ENCODE data around the gene DUSP11.
A peak's percentile ranks its signal among the peaks of the same experiment; 100 is the strongest.
"Not testable (repeated sequence)": the region's sequence is repeated elsewhere in the genome, so short reads cannot be mapped to it uniquely, and the experiment has no call there.

DUSP11 gene

GRCh38 chr2:73770725-73771124 is 9.2 kb downstream of the DUSP11 start:
- DNase-seq = no peak

- DNase-seq = no peak
Observed at GRCh38 chr2:73766994-73767393, 12.9 kb downstream of the DUSP11 start.

GRCh38 chr2:73766349-73766748 is 13.6 kb downstream of the DUSP11 start:
- DNase-seq = no peak

DNA sequence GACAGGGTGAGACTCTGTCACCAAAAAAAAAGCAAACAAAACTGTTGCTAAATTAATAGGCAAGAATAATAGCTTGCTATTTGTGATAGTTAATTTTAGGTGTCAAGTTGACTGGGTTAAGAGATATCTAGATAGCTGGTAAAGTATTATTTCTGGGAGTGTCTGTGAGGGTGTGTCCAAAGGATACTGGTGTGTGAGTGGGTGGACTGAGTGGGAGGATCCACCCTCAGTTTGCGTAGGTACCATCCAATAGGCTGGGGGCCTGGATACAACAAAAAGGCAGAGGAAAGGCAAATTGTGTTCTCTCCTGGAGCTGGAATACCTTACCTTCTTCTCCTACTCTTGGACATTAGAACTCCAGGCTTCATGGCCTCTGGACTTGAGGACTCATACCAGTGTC is 15.0 kb downstream of the DUSP11 start:
- DNase-seq = no peak

GRCh38 chr2:73762571-73762970 is 17.3 kb downstream of the DUSP11 start:
- DNase-seq = no peak

DNA sequence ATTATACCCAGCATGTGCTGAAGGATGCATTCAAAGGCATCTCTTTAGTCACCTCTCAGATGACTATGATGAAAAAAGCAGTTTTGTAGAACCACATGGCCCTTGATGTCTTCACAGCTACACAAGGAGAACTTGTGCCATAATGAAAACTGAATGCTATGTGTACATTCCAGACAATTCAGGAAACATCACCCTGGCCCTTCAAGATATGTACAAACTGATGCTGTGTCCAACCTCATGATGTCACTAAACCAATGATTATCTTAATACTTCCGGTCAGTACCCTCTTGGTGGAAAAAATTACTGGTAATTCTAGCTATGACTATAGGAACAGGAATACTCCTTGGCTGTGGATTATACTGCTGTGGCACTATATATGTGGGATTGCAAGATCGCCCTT is 20.0 kb downstream of the DUSP11 start:
- DNase-seq = no peak

- DNase-seq = no peak
Observed at GRCh38 chr2:73759285-73759764, 20.6 kb downstream of the DUSP11 start.

DNA sequence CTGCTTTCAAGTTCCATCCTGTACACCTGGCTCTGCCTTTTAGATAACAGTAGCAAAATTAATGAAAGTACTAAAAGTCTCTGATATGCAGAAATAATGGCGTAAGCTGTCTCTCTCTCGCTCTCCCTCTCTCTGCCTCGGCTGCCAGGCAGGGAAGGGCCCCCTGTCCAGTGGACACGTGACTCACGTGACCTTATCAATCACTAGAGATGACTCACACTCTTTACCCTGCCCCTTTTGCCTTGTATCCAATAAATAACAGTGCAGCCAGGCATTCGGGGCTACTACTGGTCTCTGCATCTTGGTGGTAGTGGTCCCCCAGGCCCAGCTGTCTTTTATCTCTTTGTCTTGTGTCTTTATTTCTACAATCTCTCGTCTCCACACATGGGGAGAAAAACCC is 25.6 kb downstream of the DUSP11 start:
- not testable (repeated sequence) for DNase-seq

DNA sequence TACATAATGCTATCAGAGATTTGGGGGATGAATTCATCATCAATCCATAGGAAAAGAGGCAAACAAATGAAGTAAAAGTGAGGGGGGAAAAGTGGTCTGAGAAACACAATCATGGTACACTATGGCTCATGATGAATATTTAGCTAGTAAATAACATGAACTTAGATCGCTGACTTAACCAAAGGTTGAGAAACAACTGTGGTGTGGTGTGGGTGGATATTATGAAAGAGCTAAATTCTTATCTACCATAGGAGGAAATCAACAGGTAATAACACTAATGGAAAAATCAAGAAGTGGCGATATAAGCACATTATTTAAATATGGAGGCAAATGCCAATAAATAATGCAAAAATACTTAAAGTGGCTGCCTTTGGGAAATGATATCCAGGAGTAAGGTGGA is 30.6 kb downstream of the DUSP11 start:
- DNase-seq = no peak

GRCh38 chr2:73746877-73747208 is 33.1 kb downstream of the DUSP11 start:
- DNase-seq = no peak

GRCh38 chr2:73746015-73746876 is 33.7 kb downstream of the DUSP11 start:
- DNase-seq = no peak

DNA sequence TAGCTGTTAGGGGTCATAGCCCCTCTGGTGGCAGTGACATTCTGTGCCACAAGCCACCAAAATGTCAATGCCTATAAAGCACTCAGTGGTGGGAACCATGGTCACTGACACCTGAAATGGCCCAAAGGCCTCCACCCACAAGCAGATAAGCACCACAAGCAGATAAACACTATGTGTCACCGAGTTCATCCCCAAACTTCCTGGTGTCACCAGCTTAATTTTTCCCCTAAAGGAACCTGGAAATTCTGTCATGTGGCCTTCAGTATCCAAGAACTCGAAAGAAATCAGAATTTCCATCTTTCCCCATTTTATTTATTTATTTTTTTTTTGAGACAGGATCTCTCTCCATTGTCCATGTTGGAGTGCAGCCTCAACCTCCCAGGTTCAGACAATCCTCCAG is 39.1 kb downstream of the DUSP11 start:
- DNase-seq = no peak

DNA sequence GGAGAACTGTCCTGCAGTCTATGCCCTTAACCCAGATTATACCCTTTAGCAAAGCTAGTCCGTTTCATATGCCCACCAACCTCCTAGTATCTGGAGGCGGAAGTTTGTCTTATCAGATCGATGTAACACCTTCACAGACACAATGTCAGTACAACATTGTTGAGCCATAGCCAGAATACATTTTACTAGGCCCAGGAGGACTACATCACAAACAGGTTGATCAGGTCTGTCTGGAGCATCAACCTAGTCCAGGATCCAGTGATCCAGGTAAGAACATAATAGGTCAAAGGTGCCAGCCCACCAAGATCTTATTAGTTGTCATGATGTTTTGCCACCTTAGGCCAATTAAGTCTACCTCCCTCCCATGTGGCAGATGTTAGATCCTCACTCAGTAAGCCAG is 40.8 kb downstream of the DUSP11 start:
- DNase-seq = no peak

DNA sequence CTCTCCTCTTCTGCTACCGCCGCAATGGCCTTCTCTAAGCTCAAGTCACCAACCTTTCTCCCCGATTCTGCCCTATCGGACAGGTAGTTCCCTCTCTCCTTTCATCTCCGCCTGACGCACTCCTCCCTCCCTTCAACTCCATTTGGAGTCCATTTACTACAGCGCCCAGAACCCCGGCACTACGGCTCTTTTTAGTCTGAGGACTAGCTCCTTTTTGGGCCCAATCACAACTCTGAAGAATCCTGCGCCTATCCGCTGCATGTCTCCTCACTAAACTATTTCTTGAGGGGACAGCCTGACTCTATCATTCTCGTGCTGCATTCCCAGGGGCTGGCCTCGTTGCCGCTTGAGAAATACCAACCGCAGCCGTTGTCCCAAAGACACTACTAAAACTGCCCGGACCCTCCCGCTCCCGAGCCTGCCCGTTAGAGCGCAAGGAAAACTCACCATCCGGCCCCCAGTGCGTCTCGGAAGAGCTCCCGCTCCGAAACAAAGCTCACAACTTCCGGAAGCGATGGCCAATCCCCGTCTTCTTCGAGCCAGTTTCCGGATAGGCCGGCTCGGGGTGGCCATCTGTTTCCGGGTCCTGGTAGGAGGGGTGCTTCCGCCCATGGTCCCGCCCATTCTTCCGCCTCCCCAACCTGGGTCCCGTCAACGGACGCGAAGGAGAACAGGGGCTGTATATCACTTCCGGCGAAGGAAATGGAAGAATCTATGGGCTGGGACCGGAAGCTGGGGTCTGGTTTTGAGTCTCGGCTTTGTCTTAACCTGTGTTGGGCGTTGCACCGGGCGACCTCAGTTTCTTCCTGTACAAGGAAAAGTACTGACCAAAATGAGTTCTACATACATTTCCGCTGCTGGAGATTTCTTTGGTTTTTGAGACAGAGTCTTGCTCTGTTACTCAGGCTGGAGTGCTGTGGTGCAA is 42.8 kb downstream of the DUSP11 start, which contains the start of gene TPRKB:
TPRKB (minus strand) TSS at position 491 of the 925 bp plus-strand sequence. CDS start 2,776 bp downstream, outside the sequence.
- peak; percentile 95 for DNase-seq

DNA sequence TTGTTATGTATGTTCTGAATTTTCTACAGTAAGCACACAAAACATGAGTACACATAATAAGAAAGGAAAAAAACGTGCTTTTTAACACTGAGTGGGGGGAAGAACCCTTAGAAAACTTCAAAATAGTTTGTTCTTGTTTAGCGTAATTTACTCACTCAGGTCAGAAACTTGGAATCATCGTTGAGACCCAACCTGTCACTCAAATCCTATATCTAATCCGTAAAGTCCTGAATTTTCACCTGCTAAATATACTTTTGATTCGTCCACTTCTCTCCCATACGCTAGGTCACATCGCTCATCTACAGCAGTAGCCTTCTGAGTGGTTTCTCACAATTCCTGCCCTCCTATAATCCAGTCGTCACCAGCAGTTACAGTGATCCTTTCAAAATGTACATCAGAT is 43.5 kb downstream of the DUSP11 start:
- DNase-seq = no peak

GRCh38 chr2:73730810-73731209 is 49.1 kb downstream of the DUSP11 start:
- peak; percentile 28 for DNase-seq

GRCh38 chr2:73728711-73729110 is 51.2 kb downstream of the DUSP11 start:
- no peak for DNase-seq

- DNase-seq = no peak
Observed at GRCh38 chr2:73728043-73728442, 51.9 kb downstream of the DUSP11 start.

DNA sequence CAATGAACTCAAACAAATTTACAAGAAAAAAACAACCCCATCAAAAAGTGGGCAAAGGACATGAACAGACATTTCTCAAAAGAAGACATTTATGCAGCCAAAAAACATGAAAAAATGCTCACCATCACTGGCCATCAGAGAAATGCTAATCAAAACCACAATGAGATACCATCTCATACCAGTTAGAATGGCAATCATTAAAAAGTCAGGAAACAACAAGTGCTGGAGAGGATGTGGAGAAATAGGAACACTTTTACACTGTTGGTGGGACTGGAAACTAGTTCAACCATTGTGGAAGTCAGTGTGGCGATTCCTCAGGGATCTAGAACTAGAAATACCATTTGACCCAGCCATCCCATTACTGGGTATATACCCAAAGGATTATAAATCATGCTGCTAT is 53.2 kb downstream of the DUSP11 start:
- not testable (repeated sequence) for DNase-seq

DNA sequence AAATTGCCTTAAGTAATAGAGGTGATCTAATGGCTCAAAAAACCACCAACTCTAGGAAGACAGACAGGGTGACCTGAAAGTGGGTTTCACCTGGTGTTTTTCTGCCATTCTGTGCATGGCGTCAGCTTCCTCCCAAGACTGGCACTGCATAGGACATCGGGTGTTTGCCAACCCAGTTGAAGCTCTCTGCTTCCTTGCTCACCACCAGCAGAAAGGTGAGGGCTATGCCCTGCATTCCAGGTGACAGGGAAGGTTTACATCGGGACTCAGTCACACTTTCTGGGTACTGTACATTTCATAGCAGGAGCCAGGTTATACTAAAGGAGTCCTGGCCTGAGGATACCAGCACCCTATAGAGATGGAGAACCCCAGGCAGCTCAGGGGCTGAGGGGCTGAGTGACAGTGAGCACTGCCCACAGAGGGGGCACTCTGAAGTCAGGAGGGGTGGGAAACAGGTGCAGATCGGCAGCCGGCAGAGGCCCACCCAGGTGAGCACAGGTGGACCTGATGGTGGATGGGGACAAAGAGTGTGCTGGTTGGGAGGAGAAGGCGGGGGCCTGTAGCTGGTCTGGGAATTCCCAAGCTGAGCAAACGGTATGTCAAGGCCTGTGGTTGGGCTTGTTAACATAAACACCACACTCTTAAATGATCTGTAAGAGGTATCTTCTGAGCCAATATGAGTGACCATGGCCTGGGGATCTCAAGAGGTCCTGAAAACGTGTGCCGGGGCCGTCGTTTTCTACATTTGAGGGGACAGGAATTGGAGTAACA is 60.9 kb downstream of the DUSP11 start:
- no peak for DNase-seq

GRCh38 chr2:73718421-73718820 is 61.5 kb downstream of the DUSP11 start:
- no peak for DNase-seq

DNA sequence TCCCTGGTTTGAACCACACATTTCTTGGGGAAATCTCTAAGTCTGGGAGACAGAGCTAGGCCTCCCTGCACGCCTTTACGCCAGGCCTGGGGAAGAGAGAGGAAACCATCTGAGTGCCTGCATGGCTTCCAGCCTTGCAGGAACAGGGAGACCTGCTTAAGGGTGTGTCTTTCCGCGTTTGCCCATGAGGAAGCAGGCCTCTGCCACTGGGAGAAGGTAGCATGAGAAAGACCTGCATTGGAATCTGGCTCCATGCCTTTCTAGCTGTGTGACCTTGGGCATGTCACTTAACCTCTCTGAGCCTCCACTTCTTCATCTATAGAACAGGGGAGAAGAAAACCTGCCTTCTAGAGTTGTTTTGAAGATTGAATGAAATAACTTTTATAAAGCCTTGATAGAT is 62.2 kb downstream of the DUSP11 start:
- DNase-seq = not testable (repeated sequence)

DNA sequence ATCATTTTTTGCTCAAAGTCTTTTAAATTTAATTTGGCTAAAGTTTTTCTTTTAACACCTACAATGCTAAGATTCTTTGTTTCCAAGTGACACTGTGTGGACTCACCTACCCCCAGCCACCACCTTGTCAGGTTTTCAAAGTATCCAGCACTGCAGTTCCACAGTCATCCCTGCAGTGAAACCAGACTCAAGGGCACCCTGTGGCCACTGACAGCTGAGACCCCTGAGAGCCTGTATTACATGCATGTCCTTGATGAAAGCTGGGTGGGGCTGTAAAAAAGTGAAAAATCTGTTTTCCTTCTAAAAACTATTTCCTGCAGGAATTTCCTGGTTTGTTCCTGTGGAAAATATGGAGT is 62.7 kb downstream of the DUSP11 start:
- no peak for DNase-seq
